SU-DHL-6 (cell line): ENCODE measurements around the gene ARHGDIB.

Source experiments
- H2AFZ ChIP-seq: fragments of 200-600 bp; sonication (generic); 2 replicates; pipeline ENCODE4 v1.6.1; 2014; ENCODE audit warnings: low read depth, mild to moderate bottlenecking, moderate library complexity, mixed read lengths, antibody characterized with exemption, low read length; ENCODE audit not compliant: severe bottlenecking
- H3F3A ChIP-seq: fragments of 200-600 bp; shearing (Covaris generic); 2 replicates; pipeline ENCODE4 v1.6.0; 2016; ENCODE audit warnings: antibody characterized with exemption, mild to moderate bottlenecking; ENCODE audit not compliant: insufficient read depth
- H3K27ac ChIP-seq: fragments of 200-600 bp; sonication (generic); 2 replicates; pipeline ENCODE4 v1.5.1; 2016; ENCODE audit warnings: low read depth, mild to moderate bottlenecking, low read length, moderate library complexity, mixed read lengths
- H3K27me3 ChIP-seq: fragments of 200-600 bp; sonication (generic), shearing (Covaris generic); 2 replicates; pipeline ENCODE4 v1.6.0; 2014; ENCODE audit warnings: mild to moderate bottlenecking, low read length
- H3K36me3 ChIP-seq: fragments of 200-600 bp; sonication (generic); 2 replicates; pipeline ENCODE4 v1.6.1; 2014; ENCODE audit warnings: mild to moderate bottlenecking, low read length, mixed read lengths
- H3K4me2 ChIP-seq: fragments of 300-600, 200-600 bp; shearing (Covaris generic), sonication (generic); 2 replicates; pipeline ENCODE4 v1.6.0; 2014; ENCODE audit warnings: low read length, low read depth, mild to moderate bottlenecking; ENCODE audit not compliant: poor library complexity, severe bottlenecking
- H3K4me3 ChIP-seq: fragments of 200-600 bp; sonication (generic); 2 replicates; pipeline ENCODE4 v1.5.1; 2014; ENCODE audit warnings: antibody characterized with exemption, low read length, mild to moderate bottlenecking, mixed read lengths; ENCODE audit not compliant: insufficient read depth, poor library complexity, severe bottlenecking
- H3K79me2 ChIP-seq: fragments of 200-600 bp; sonication (generic); 2 replicates; pipeline ENCODE4 v1.6.1; 2014; ENCODE audit warnings: mild to moderate bottlenecking, low read length, moderate library complexity; ENCODE audit not compliant: insufficient read depth
- H3K9ac ChIP-seq: fragments of 200-600 bp; sonication (generic); 2 replicates; pipeline ENCODE4 v1.7.0; 2014; ENCODE audit warnings: mild to moderate bottlenecking, low read length
- H3K9me2 ChIP-seq: fragments of 200-600 bp; sonication (generic); replicated peaks from 2 replicates; pipeline ENCODE4 v1.6.1; 2014; ENCODE audit warnings: low read length; ENCODE audit not compliant: insufficient read depth
- H3K9me3 ChIP-seq: fragments of 200-600 bp; sonication (generic); 2 replicates; pipeline ENCODE4 v1.6.1; 2014; ENCODE audit warnings: low read length, mixed read lengths; ENCODE audit not compliant: insufficient read depth
- H4K20me1 ChIP-seq: fragments of 200-600 bp; sonication (generic); 2 replicates; pipeline ENCODE4 v1.6.1; 2014; ENCODE audit warnings: low read depth, mild to moderate bottlenecking, antibody characterized with exemption, low read length, moderate library complexity, mixed read lengths
- EZH2phosphoT487 ChIP-seq: fragments of 200-600 bp; sonication (generic), shearing (Covaris generic); conservative IDR thresholded peaks from 2 replicates; pipeline ENCODE4 v1.6.1; 2018; ENCODE audit warnings: mild to moderate bottlenecking, antibody characterized with exemption, low read length, moderate library complexity, mixed read lengths
- TF ChIP-seq, protein P1 (sequence below): fragments of 200-600 bp; sonication (generic); IDR thresholded peaks from one replicate; pipeline ENCODE4 v1.5.1; 2017; ENCODE audit warnings: antibody characterized with exemption, mild to moderate bottlenecking, low read length, moderate library complexity; ENCODE audit not compliant: insufficient read depth, poor library complexity, severe bottlenecking

The ARHGDIB gene

DNA sequence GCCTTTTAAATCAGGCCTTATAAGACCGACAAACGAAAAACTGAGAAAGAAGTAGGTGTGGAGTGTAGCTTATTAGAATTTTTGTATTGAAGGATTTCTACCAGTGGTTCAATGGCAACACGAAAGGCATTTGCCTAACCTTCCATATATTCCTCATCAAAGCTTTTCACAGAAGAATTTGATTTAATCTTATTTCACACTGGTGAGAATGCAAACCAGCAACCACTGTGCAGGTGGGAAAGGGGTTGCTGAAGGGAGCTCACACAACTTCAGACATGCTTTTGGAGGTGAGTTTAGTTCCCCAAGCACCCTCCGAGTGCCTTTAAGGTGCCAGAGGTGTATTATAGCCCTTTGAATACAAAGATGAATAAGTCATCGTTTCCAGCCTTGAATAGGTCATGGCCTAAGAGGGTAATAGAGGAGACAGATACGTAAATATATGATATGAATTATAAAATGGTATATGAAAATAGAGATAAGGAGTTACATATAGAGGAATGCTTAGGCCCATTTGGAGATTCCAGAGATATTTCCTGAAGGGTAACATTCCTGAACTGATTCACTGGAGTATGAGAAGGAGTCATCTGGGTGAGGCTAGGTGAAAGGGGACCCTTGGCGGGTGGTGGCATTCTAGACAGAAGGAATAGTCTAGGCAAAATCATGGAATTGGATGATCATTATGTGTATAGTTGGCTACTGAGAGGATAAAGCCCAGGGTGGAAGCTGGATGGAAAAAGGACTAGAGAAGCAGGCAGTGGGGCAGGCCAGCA, 29.4 kb downstream of the ARHGDIB start:
- no peaks in the 10 kb centered on the region for H3K79me2 ChIP-seq
- TF ChIP-seq, protein P1, sequence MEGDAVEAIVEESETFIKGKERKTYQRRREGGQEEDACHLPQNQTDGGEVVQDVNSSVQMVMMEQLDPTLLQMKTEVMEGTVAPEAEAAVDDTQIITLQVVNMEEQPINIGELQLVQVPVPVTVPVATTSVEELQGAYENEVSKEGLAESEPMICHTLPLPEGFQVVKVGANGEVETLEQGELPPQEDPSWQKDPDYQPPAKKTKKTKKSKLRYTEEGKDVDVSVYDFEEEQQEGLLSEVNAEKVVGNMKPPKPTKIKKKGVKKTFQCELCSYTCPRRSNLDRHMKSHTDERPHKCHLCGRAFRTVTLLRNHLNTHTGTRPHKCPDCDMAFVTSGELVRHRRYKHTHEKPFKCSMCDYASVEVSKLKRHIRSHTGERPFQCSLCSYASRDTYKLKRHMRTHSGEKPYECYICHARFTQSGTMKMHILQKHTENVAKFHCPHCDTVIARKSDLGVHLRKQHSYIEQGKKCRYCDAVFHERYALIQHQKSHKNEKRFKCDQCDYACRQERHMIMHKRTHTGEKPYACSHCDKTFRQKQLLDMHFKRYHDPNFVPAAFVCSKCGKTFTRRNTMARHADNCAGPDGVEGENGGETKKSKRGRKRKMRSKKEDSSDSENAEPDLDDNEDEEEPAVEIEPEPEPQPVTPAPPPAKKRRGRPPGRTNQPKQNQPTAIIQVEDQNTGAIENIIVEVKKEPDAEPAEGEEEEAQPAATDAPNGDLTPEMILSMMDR, result no peak
- TF ChIP-seq EZH2phosphoT487, result no peak
- H3K9me2 ChIP-seq, result no peaks in the 10 kb centered on the region
- H4K20me1 ChIP-seq, result no peaks in the 10 kb centered on the region
- no peak overlapping the region for H3K4me3 ChIP-seq
- no peak overlapping the region for H3K27ac ChIP-seq
- H3K36me3 ChIP-seq, result no peaks in the 10 kb centered on the region
- H3K4me2 ChIP-seq, result no peak overlapping the region
- no peaks in the 10 kb centered on the region for H3F3A ChIP-seq
- H2AFZ ChIP-seq, result no peak overlapping the region
- no peaks in the 10 kb centered on the region for H3K27me3 ChIP-seq
- no peak overlapping the region for H3K9ac ChIP-seq
- H3K9me3 ChIP-seq, result no peaks in the 10 kb centered on the region

DNA sequence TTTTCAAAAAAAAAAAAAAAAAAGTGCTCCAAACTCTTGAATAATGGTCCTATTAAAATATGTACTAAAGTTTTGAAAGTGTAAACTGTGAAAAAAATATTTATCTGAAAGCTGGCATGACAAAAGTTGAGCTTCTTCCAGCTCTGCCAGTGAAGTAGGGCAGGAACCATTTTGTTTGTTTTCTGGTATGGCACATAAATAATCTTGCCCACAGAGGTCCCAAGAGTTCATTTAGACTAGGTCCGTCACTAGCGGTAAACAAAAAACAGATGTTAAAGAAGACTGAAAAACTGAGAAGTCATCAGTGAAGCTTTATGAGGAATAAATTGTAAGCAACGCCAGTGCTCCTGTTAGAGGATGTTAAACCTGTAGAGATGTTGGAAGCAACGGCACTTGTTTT, 30.0 kb downstream of the ARHGDIB start:
- Histone ChIP-seq H2AFZ (no peak overlapping the region), H3K27ac (no peak overlapping the region), H3K79me2 (no peaks in the 10 kb centered on the region), H3K4me2 (no peak overlapping the region), H3K36me3 (no peaks in the 10 kb centered on the region), H3K9me2 (no peaks in the 10 kb centered on the region), H3F3A (no peaks in the 10 kb centered on the region), H4K20me1 (no peaks in the 10 kb centered on the region), H3K9ac (no peak overlapping the region), H3K27me3 (no peaks in the 10 kb centered on the region), H3K4me3 (no peak overlapping the region), H3K9me3 (no peaks in the 10 kb centered on the region)
- no peak for TF ChIP-seq EZH2phosphoT487
- TF ChIP-seq, protein P1, result no peak

DNA sequence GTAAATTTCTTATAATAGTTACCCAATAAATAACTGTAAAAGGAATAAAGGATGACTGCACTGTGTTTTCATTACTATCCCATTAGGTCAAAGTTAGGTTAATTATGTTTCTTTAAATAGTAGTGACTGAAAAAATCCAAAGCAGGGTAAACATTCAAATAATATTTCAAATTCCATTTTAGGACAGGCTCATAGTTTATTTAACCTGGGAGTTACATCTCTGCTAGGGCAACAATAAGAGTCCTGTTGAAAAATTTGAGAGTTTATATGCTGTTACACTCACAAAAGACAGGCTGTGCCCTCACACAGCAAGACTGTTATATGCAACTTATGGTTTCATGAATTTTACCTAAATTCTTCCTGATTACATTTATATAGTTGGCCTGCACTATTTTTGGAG, 31.1 kb downstream of the ARHGDIB start:
- no peak overlapping the region for H3K9ac ChIP-seq
- H3K27ac ChIP-seq, result no peak overlapping the region
- H3K27me3 ChIP-seq, result no peaks in the 10 kb centered on the region
- no peaks in the 10 kb centered on the region for H3K79me2 ChIP-seq
- no peaks in the 10 kb centered on the region for H3K9me2 ChIP-seq
- H3K36me3 ChIP-seq, result no peaks in the 10 kb centered on the region
- H3K4me3 ChIP-seq, result no peak overlapping the region
- TF ChIP-seq, protein P1, result no peak
- no peak for TF ChIP-seq EZH2phosphoT487
- H3K9me3 ChIP-seq, result no peaks in the 10 kb centered on the region
- H3F3A ChIP-seq, result no peaks in the 10 kb centered on the region
- H3K4me2 ChIP-seq, result no peak overlapping the region
- no peak overlapping the region for H2AFZ ChIP-seq
- no peaks in the 10 kb centered on the region for H4K20me1 ChIP-seq
